ENCODE data around the gene NLRC5.

DNA sequence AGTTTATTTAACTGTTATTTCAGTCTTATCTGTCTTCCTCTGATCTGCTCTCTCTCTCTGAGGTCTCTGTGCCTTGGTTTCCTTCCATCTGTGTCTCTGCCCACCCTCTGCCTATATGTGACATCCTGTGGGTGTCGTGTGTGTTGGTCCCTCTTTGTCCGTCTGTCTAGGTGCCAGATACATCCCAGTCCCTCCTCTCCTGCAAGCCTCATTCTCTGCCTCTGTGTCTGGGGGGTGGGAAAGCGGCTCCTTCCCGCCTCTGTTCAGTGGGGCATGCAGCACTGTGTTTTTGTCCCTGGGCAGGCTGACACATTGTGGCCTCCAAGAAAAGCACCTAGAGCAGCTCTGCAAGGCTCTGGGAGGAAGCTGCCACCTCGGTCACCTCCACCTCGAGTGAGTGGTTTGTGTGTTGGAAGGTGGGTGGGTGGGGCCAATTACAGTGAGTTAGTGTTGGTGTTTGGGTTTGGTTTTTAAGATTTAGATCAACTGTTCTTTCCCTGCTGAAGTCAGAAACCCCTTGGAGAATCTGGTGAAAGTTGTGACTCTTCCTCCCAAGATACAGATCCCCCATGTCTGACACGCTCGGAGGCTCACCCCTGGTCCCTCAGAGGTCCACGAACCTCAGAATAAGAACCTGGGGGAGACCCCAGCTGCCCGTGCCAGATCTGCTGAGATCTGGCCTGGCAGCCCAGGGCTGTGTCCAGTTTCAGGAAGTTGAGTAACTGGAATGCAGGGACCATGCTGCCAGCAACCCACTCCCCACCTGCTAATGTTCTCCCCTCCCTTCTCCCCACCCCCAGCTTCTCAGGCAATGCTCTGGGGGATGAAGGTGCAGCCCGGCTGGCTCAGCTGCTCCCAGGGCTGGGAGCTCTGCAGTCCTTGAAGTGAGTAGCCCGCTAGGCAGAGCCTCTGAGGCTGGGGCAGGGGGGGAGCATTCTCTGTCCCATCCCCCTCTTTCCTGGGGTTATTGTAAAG is 52.1 kb downstream of the NLRC5 start:
- TF ChIP-seq POLR2A (IDR thresholded peaks at IDR 0.05): no peak
- TF ChIP-seq, protein P1, sequence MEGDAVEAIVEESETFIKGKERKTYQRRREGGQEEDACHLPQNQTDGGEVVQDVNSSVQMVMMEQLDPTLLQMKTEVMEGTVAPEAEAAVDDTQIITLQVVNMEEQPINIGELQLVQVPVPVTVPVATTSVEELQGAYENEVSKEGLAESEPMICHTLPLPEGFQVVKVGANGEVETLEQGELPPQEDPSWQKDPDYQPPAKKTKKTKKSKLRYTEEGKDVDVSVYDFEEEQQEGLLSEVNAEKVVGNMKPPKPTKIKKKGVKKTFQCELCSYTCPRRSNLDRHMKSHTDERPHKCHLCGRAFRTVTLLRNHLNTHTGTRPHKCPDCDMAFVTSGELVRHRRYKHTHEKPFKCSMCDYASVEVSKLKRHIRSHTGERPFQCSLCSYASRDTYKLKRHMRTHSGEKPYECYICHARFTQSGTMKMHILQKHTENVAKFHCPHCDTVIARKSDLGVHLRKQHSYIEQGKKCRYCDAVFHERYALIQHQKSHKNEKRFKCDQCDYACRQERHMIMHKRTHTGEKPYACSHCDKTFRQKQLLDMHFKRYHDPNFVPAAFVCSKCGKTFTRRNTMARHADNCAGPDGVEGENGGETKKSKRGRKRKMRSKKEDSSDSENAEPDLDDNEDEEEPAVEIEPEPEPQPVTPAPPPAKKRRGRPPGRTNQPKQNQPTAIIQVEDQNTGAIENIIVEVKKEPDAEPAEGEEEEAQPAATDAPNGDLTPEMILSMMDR (IDR thresholded peaks at IDR 0.05): no peak

Data from Peyer's patch (tissue), 4 donors.